Measurements from ENCODE around the gene CSNK1E. TPM values are rescaled to one million over a fixed set of nuclear protein-coding genes. Genes with fewer than 3 reads are reported as not detected.

CSNK1E gene
- total RNA-seq, 1 experiment from 2014 or later: 178 TPM

GRCh38 chr22:38355275-38355674 is 38.0 kb upstream of the CSNK1E start:
- BruUV-seq (replicated peaks): no TSS peak
- Mint-ChIP-seq H3K27me3 (ENCODE audit: unreplicated experiment) (no peaks in the 10 kb centered on the region), H3K4me1 (ENCODE audit: low read depth, unreplicated experiment) (no peaks in the 10 kb centered on the region), H3K9me3 (ENCODE audit: low read depth, unreplicated experiment) (no peaks in the 10 kb centered on the region), H3K36me3 (ENCODE audit: insufficient read depth, unreplicated experiment) (peaks cover 11% of the 10 kb centered on the region), H3K4me3 (ENCODE audit: low read depth, unreplicated experiment) (no peak overlapping the region), H3K27ac (ENCODE audit: unreplicated experiment) (no peak overlapping the region)
- no peak for DNase-seq
- intact Hi-C loops (cut with micrococcal nuclease; ENCODE audit: unreplicated experiment): no loop called here
- TF ChIP-seq CTCF (IDR thresholded peaks at IDR 0.05; ENCODE audit: unreplicated experiment): no peak
- CTCF ChIA-PET: interaction anchor here (0.6 kb wide), 1 partner anchor 107 kb away, joined by 5 read pairs; no protein-coding TSS in a partner anchor

GRCh38 chr22:38353701-38354100 is 36.5 kb upstream of the CSNK1E start:
- H3K4me3 Mint-ChIP-seq (ENCODE audit: low read depth, unreplicated experiment): no peak overlapping the region
- DNase-seq: no peak
- no peaks in the 10 kb centered on the region for H3K4me1 Mint-ChIP-seq (ENCODE audit: low read depth, unreplicated experiment)
- no peak for TF ChIP-seq CTCF (IDR thresholded peaks at IDR 0.05; ENCODE audit: unreplicated experiment)
- no peak overlapping the region for H3K27ac Mint-ChIP-seq (ENCODE audit: unreplicated experiment)
- CTCF ChIA-PET: interaction anchor here (0.6 to 1.3 kb wide), 2 partner anchors 51 to 301 kb away, joined by 3 to 6 read pairs; no protein-coding TSS in a partner anchor
- H3K9me3 Mint-ChIP-seq (ENCODE audit: low read depth, unreplicated experiment): no peaks in the 10 kb centered on the region
- H3K36me3 Mint-ChIP-seq (ENCODE audit: insufficient read depth, unreplicated experiment): peaks cover 11% of the 10 kb centered on the region
- H3K27me3 Mint-ChIP-seq (ENCODE audit: unreplicated experiment): no peaks in the 10 kb centered on the region
- intact Hi-C loops (cut with micrococcal nuclease; ENCODE audit: unreplicated experiment): loop anchor here (5.0 kb wide), 1 partner anchor 301 kb away; no protein-coding TSS in a partner anchor
- BruUV-seq (replicated peaks): no TSS peak

DNA sequence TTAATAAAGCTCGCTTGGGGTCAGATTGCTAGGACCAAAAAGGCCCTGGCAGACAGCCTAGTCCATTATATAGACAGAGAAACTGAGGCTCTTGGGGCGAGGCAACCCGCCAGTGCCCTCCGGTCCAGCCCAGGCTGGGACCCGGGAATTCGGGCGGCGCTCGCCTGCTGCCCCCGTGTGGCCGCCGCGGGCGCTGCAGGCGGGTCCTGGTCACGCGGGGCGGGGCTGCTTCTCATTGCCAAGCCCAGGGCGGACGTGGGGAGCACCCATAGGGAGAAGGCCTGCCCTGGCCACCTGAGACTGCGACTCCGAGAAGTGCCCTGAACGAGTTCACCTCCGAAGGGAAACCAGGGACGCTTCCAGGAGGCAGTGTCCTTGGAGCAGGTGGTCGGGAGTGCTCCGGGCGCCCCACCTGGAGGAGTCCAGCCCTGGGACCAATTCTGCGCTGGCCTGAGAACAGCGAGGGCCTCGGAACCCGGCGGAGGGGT is 36.0 kb upstream of the CSNK1E start:
- Mint-ChIP-seq H3K27ac (ENCODE audit: unreplicated experiment) (no peak overlapping the region), H3K36me3 (ENCODE audit: insufficient read depth, unreplicated experiment) (peaks cover 11% of the 10 kb centered on the region), H3K4me3 (ENCODE audit: low read depth, unreplicated experiment) (no peak overlapping the region), H3K27me3 (ENCODE audit: unreplicated experiment) (no peaks in the 10 kb centered on the region), H3K4me1 (ENCODE audit: low read depth, unreplicated experiment) (no peaks in the 10 kb centered on the region), H3K9me3 (ENCODE audit: low read depth, unreplicated experiment) (no peaks in the 10 kb centered on the region)
- CTCF ChIA-PET: interaction anchor here (1.3 kb wide), 1 partner anchor 301 kb away, joined by 3 read pairs; no protein-coding TSS in a partner anchor
- BruUV-seq (replicated peaks): no TSS peak
- DNase-seq: peak; percentile 81
- TF ChIP-seq CTCF (IDR thresholded peaks at IDR 0.05; ENCODE audit: unreplicated experiment): peak; percentile 92
- intact Hi-C loops (cut with micrococcal nuclease; ENCODE audit: unreplicated experiment): loop anchor here (5.0 kb wide), 1 partner anchor 301 kb away; no protein-coding TSS in a partner anchor

- H3K27ac Mint-ChIP-seq (ENCODE audit: unreplicated experiment): no peak overlapping the region
- no peaks in the 10 kb centered on the region for H3K9me3 Mint-ChIP-seq (ENCODE audit: low read depth, unreplicated experiment)
- BruUV-seq (replicated peaks): no TSS peak
- H3K36me3 Mint-ChIP-seq (ENCODE audit: insufficient read depth, unreplicated experiment): peaks cover 11% of the 10 kb centered on the region
- no peak overlapping the region for H3K4me3 Mint-ChIP-seq (ENCODE audit: low read depth, unreplicated experiment)
- no peak for TF ChIP-seq CTCF (IDR thresholded peaks at IDR 0.05; ENCODE audit: unreplicated experiment)
- CTCF ChIA-PET: interaction anchor here (1.3 kb wide), 1 partner anchor 300 kb away, joined by 3 read pairs; no protein-coding TSS in a partner anchor
- no peaks in the 10 kb centered on the region for H3K4me1 Mint-ChIP-seq (ENCODE audit: low read depth, unreplicated experiment)
- no peak for DNase-seq
- intact Hi-C loops (cut with micrococcal nuclease; ENCODE audit: unreplicated experiment): loop anchor here (5.0 kb wide), 1 partner anchor 300 kb away; no protein-coding TSS in a partner anchor
- H3K27me3 Mint-ChIP-seq (ENCODE audit: unreplicated experiment): peaks cover 3% of the 10 kb centered on the region
Measured at GRCh38 chr22:38352436-38352835, 35.2 kb upstream of the CSNK1E start.
